GM18858 (cell line): Measurements from ENCODE around the gene MTA2.

Source experiments
- ATAC-seq: cut with Tn5 transposase; IDR thresholded peaks from one replicate; pipeline ENCODE4 v1.9.1; 2021; ENCODE audit not compliant: unreplicated experiment

MTA2 gene

DNA sequence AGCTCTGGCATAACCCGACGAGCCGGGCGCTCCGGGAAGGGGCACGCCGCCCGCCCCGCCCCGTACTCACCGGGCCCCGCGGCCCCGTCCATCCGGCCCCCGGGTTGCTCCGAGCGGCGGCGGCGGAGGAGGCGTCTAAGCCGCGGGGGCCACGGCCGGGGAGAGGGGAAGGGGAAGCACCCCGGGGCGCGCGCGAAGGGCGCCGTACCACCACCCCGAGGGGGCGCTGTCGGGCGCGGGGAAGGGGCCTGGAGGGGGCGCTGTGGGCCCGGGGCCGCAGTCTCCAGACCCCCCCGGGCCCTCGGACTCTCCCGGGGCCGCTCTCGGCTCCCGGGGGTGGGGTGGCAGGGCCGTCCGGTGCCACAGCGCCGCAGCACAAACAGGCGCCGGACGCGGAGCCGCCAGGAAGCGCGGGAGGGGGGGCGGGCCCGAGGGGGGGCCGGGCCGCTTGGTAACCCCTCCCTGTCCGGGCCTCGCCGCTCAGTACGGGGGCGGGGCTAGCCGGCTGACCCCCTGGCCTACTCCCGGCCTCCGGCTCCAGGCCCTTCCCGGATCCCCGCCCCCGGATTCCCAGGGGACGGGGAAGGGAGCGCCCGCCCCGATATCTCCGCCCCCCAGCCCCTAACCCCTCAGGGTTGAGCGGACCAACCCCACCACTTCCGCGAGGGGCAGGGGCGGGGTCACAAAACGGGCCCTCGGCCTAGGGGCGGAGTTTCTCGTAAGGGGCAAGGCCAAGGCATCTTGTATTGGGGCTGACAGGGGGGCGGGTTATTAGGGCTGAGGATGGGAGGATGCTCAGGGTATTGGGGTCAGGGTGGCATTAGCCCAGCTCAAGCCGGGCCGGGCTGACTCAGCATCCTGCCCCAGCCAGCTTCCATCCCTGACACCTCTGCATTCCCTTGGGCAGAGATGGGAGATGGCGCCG lies 11.0 kb upstream of the MTA2 start, which contains the start of the genes EML3 and ROM1:
EML3 (minus strand) TSS at position 410 of the 925 bp plus-strand sequence; CDS start at position 92, 318 bp downstream.
ROM1 (plus strand) TSS at position 892 of the 925 bp plus-strand sequence; CDS start at position 917, 25 bp downstream.
- peak; percentile 50 for ATAC-seq

GRCh38 chr11:62611705-62612365 lies 10.2 kb upstream of the MTA2 start:
- peak; percentile 8 for ATAC-seq

GRCh38 chr11:62610814-62611704 lies 9.4 kb upstream of the MTA2 start:
- no peak for ATAC-seq

DNA sequence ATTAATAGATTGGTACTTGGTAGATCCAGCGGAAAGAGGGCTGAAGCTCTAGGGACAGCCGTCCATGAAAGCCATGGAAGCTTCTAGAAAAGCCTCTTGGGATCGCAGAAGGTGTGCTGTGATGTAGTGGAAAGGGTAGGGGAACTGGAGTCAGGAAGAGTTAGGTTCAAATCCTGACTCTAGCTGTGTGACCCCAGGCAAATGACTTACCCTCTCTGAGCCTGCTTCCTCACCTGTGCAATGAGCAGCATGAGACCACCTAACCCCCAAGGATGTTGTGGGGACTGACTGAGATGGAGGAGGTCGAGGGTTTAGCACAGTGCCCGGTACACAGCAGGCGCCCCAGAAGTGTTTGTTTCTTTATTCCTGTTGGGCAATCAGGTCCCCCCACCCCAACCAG lies 8.7 kb upstream of the MTA2 start:
- ATAC-seq, result no peak

DNA sequence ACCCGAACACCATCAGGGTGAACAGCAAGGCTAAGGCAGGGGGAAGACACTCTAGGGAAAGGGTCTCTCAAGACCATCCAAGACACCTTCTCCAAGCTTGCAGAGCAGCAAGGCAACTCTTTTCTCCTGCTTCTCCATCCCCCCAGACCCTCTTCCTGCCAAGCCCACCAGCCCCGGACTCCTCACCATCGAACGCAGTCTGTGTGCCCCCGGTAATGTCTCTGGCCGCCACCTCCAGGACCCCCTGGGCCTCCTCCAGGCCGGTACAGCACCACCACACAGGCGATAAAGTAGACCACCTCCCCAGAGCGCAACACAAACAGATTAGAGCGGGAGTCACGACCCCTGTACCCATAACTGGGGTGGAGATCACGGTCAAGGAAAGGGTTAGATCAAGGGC lies 7.1 kb upstream of the MTA2 start:
- ATAC-seq, result no peak

- ATAC-seq, result no peak
These were observed 6.0 kb upstream of the MTA2 start for GRCh38 chr11:62607714-62608113.

DNA sequence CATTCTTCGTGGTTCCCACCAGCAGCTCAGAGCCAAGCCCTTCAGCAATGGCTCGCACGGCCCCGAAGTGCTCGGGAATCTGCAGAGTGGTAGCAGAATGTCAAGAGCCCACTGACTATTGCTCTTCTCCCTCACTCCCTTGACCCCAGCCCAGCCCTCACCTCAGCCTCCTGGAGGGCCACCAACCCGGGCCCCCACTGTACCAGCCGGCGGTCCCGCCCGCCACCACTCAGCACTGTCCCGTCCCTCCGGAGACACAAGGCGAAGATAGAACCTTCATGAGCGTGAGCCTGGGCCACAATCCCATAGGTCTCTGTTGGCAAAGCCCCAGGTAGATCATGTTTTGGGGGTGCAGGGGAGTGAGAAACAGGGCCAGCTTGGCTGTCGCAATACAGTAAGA lies 4.2 kb upstream of the MTA2 start:
- ATAC-seq, result no peak

DNA sequence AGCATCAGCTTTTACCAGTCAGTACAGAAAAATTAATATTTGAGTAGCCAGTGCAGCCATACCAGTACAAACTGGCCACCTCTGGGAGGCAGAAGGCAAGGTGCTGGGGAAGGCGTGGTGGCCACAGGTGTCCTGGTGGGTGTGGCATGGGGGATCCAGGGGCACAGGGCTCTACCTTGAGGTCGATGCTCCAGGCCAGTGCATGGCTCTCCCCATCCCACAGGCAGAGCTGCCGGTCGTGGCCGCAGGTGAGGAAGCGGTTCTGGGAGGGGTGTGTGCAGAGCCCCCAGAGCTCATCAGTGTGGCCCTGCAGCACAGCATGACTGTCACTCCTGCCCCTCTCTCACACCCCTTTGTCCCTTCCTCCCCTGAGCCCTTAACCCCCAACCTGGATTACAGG lies 3.8 kb upstream of the MTA2 start:
- no peak for ATAC-seq

- ATAC-seq, result no peak
These were observed 2.9 kb upstream of the MTA2 start for GRCh38 chr11:62604460-62605120.

DNA sequence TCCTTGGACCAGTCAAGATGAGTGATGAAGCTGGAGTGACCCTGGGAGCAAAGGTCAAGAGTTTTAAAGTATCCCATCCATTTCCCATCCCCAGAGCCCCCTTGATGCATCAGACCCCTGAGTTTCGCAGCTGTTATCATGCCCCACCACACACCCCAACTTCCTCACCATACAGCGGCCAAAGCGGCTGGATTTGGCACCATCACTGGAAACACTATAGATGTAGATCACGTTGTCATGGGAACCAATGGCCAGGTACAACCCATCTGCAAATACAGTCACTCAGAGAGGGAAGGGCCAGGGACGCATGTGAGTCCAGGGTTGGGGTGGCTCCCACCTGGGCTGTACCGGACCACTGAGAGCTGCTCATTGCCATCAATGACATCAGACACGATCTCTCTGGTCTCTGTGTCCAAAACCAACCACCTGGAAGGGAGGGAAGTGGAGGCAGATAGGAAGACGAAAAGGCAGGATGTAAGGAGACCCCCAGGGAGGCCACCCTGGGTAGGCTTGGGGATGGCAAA lies 2.2 kb upstream of the MTA2 start:
- ATAC-seq, result no peak

DNA sequence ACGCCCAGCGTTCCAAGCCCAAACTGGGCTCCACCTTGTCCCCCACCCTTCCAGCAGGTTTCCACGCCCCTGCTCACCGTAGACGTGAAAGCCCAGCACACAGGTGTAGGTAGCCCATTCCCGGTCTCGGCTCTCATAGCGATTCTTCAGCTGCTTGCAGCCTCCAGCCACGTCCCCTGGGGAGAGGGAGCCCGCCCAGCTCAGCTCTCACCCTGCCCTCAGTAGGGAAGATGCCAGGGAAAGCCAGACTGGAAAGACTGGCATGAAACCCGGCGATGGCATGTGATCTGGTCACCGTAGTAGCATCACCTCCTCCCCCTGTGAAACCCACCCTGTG lies 1.4 kb upstream of the MTA2 start:
- ATAC-seq, result no peak

- no peak for ATAC-seq
These were observed 741 bp upstream of the MTA2 start for GRCh38 chr11:62602141-62603071.

- ATAC-seq, result no peak
These were observed 618 bp downstream of the MTA2 start for GRCh38 chr11:62601122-62601371.

- ATAC-seq, result no peak
These were observed 1.1 kb downstream of the MTA2 start for GRCh38 chr11:62600367-62601121.

- ATAC-seq, result no peak
These were observed 1.8 kb downstream of the MTA2 start for GRCh38 chr11:62599901-62600300.

DNA sequence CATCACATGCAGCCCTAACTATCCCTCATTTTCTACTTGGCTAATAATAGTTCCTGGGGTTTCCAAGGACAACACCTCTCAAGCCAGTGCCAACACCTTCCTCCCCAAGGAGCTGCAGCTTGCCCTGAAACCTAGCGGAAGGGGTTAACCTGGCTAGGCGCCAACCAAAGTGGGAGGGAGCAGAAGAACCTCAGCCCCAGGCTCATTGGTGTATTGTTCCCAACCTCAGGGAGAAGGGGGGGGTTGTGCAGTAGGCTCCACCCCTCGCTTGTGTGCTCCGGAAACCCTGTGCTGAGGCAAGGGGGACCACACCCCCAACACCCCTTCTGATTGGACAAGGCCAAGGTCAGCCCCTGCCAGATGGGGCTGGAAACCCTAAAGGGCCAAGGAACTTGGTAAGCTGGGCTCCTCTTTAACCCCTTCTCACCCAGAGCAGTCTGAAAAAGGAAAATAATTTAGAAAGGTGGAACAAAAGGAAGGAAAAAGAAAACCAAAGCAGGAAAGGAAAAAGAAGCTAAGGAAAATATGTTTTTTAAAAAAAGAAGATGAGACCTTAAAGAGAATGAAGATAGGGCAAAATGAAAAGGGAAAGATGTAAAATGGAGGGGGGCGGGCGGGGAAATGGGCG lies 2.5 kb downstream of the MTA2 start:
- no peak for ATAC-seq

GRCh38 chr11:62595124-62595523 lies 6.5 kb downstream of the MTA2 start:
- ATAC-seq, result no peak

DNA sequence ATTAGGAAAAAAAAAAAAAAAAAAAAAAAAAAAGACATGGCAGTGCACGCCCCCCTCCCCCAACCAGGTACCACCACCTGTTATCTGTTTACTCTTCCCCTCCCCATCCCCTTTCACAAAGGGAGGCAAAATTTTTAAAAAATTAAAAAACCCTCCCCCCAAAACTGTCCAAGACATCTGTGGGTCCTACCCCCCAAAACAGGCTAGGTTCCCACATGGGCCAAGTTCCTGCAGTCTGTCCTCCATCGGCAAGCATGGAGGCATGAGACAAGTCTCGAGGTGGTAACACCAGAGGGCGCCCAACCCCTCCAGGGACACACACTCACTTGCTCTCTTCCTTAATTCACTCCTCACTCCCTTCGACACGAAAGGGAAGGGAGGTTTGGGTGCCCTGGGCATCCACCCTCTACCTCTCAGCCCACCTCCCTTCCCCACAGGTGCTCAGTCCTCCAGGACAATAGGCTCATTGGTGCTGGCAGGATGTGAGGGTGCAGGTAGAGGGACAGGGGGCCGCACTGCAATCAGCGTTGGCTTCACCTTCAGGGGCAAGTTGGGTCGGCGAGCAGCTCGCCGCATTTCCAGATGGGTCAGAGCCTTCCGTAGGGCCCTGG lies 8.1 kb downstream of the MTA2 start:
- no peak for ATAC-seq
